HepG2 (cell line): ENCODE measurements around the gene PTPRM. TPM values are rescaled to one million over a fixed set of nuclear protein-coding genes. Genes with fewer than 3 reads are reported as not detected.

Experiments
- ATAC-seq: fragments of 200-7000 bp; cut with Tn5 transposase; 3 replicates; pipeline ENCODE4 v1.9.1; 2020; ENCODE audit warnings: mild to moderate bottlenecking, moderate library complexity
- BruUV-seq: library from RNA; stranded (reverse); fragments of 400-500 nt; replicated peaks from 2 replicates; lab custom pipeline; 2021; lab: Mats Ljungman, UMichigan
- CTCF ChIA-PET: fragments of 300-600 bp; formaldehyde crosslinking; extraction: SDS; loops from one replicate; lab custom pipeline; 2021; ENCODE audit warnings: low total read pairs, inconsistent platforms, low intra/inter-chr PET ratio; lab: Yijun Ruan, JAX
- POLR2A ChIA-PET: fragments of 350-600 bp; sonication (Branson Sonifier 250); formaldehyde crosslinking; loops from one replicate; lab custom pipeline; 2020; ENCODE audit warnings: antibody characterized with exemption, inconsistent platforms; lab: Yijun Ruan, JAX
- DNase-seq: peaks from one replicate; pipeline ENCODE4 v3.0.0-alpha.2; 2015; ENCODE audit warnings: low spot score
- FAIRE-seq: peaks from 3 replicates; lab custom pipeline; 2011; peaks lifted over from hg19 to GRCh38; lab: Jason Lieb, UNC
- H2AFZ ChIP-seq: one replicate; pipeline ENCODE4 v1.6.1; 2011; ENCODE audit warnings: low read length, inconsistent platforms
- H3K27ac ChIP-seq: fragments of 300-600 bp; 3 replicates; pipeline ENCODE4 v1.8.0; 2011; ENCODE audit warnings: mixed run types, mild to moderate bottlenecking, mixed read lengths, low read length, inconsistent platforms; ENCODE audit not compliant: insufficient read depth; ENCODE audit errors: extremely low read length
- H3K27me3 ChIP-seq, 2 experiments: fragments of 200-600 bp in 1 of 2; 2 replicates in 1 of 2; 3 replicates in 1 of 2; pipeline versions ENCODE4 v1.6.0 to v1.8.0; 2011; ENCODE audit warnings: low read length in 2 of 2, mild to moderate bottlenecking in 2 of 2, moderate library complexity in 2 of 2, inconsistent platforms in 1 of 2; ENCODE audit not compliant: insufficient read depth in 2 of 2, control insufficient read depth in 1 of 2
- H3K36me3 ChIP-seq, 2 experiments: fragments of 200-600 bp in 1 of 2; replicated peaks in 1 of 2; 2 replicates in 1 of 2; 3 replicates in 1 of 2; pipeline versions ENCODE4 v1.5.1 to v1.8.0; 2011; ENCODE audit warnings: low read length in 2 of 2, inconsistent platforms in 1 of 2; ENCODE audit not compliant: insufficient read depth in 2 of 2, control insufficient read depth in 1 of 2
- H3K4me1 ChIP-seq: 2 replicates; pipeline ENCODE4 v1.5.1; 2012; ENCODE audit warnings: low read length, inconsistent platforms; ENCODE audit not compliant: insufficient read depth
- H3K4me2 ChIP-seq: 2 replicates; pipeline ENCODE4 v1.6.0; 2011; ENCODE audit warnings: low read depth, low read length, inconsistent platforms
- H3K4me3 ChIP-seq, 3 experiments: fragments of 200-600 bp in 1 of 3; sonication (generic), shearing (Covaris generic) in 1 of 3; replicated peaks in 1 of 3; 2 replicates each; pipeline ENCODE4 v1.5.1; 2011 to 2016; ENCODE audit warnings: low read length in 3 of 3, inconsistent platforms in 2 of 3, low read depth in 2 of 3, mild to moderate bottlenecking in 2 of 3, control low read depth in 1 of 3, mixed read lengths in 1 of 3; ENCODE audit not compliant: insufficient read depth in 1 of 3
- H3K79me2 ChIP-seq: one replicate; pipeline ENCODE4 v1.6.1; 2011; ENCODE audit warnings: low read length, inconsistent platforms; ENCODE audit not compliant: insufficient read depth
- H3K9ac ChIP-seq: 2 replicates; pipeline ENCODE4 v1.6.0; 2011; ENCODE audit warnings: mild to moderate bottlenecking, low read depth, low read length, inconsistent platforms; ENCODE audit not compliant: insufficient read depth
- H3K9me3 ChIP-seq: 2 replicates; pipeline ENCODE4 v1.5.1; 2012; ENCODE audit warnings: mild to moderate bottlenecking, low read length
- H4K20me1 ChIP-seq: 2 replicates; pipeline ENCODE4 v1.6.0; 2011; ENCODE audit warnings: inconsistent platforms, mild to moderate bottlenecking, low read length, moderate library complexity; ENCODE audit not compliant: insufficient read depth
- ATRX ChIP-seq: sonication (generic); formaldehyde crosslinking; IDR thresholded peaks from 2 replicates; pipeline ENCODE4 v1.4.0; 2020; ENCODE audit warnings: missing genetic modification reagents, borderline replicate concordance
- CCDC6 ChIP-seq: sonication (generic); formaldehyde crosslinking; IDR thresholded peaks from 2 replicates; pipeline ENCODE4 v1.8.1; 2022; ENCODE audit warnings: mild to moderate bottlenecking, missing genetic modification reagents, moderate library complexity
- FOXK1 ChIP-seq: sonication (generic); formaldehyde crosslinking; IDR thresholded peaks from 2 replicates; pipeline ENCODE4 v1.4.0; 2020; ENCODE audit warnings: low read depth, missing genetic modification reagents, borderline replicate concordance
- HNRNPL ChIP-seq: fragments of 200-400 bp; formaldehyde crosslinking; IDR thresholded peaks from 2 replicates; pipeline ENCODE4 v1.6.1; 2017; ENCODE audit warnings: mild to moderate bottlenecking, low read depth, low read length
- MXD4 ChIP-seq: IDR thresholded peaks from 2 replicates; pipeline ENCODE4 v1.6.1; 2016; ENCODE audit warnings: mild to moderate bottlenecking, missing biosample characterization, missing genetic modification reagents
- NFE2L1 ChIP-seq: sonication (generic); formaldehyde crosslinking; IDR thresholded peaks from 2 replicates; pipeline ENCODE4 v1.4.0; 2020; ENCODE audit warnings: missing genetic modification reagents, mild to moderate bottlenecking, borderline replicate concordance
- SALL2 ChIP-seq: sonication (generic); formaldehyde crosslinking; IDR thresholded peaks from 2 replicates; pipeline ENCODE4 v1.8.1; 2023; ENCODE audit warnings: mild to moderate bottlenecking, missing genetic modification reagents, inconsistent platforms
- SMC3 ChIP-seq: IDR thresholded peaks from 2 replicates; pipeline ENCODE4 v1.6.1; 2011; ENCODE audit warnings: low read length, improper control_type of control experiment
- SNAPC2 ChIP-seq: sonication (generic); formaldehyde crosslinking; IDR thresholded peaks from 2 replicates; pipeline ENCODE4 v1.8.1; 2022; ENCODE audit warnings: mild to moderate bottlenecking, missing genetic modification reagents
- SRY ChIP-seq: sonication (generic); formaldehyde crosslinking; IDR thresholded peaks from 2 replicates; pipeline ENCODE4 v1.8.0; 2022; ENCODE audit warnings: mild to moderate bottlenecking, missing genetic modification reagents
- TBX2 ChIP-seq: sonication (generic); formaldehyde crosslinking; IDR thresholded peaks from 2 replicates; pipeline ENCODE4 v1.5.0; 2020; ENCODE audit warnings: missing genetic modification reagents, mild to moderate bottlenecking, borderline replicate concordance
- ZBED4 ChIP-seq: sonication (generic); formaldehyde crosslinking; IDR thresholded peaks from 2 replicates; pipeline ENCODE4 v1.4.0; 2020; ENCODE audit warnings: missing genetic modification reagents, borderline replicate concordance
- ZFP1 ChIP-seq: IDR thresholded peaks from 2 replicates; pipeline ENCODE4 v1.6.1; 2016
- ZNF142 ChIP-seq: sonication (generic); formaldehyde crosslinking; IDR thresholded peaks from 2 replicates; pipeline ENCODE4 v1.4.0; 2020; ENCODE audit warnings: missing genetic modification reagents
- ZNF431 ChIP-seq: sonication (generic); formaldehyde crosslinking; IDR thresholded peaks from 2 replicates; pipeline ENCODE4 v1.9.0; 2022; ENCODE audit warnings: missing genetic modification reagents, low read depth, mild to moderate bottlenecking, borderline replicate concordance
- ZNF510 ChIP-seq: sonication (generic); formaldehyde crosslinking; IDR thresholded peaks from 2 replicates; pipeline ENCODE4 v1.4.0; 2020; ENCODE audit warnings: low read depth, mild to moderate bottlenecking, missing genetic modification reagents
- ZNF7 ChIP-seq: IDR thresholded peaks from 2 replicates; pipeline ENCODE4 v1.6.1; 2016; ENCODE audit warnings: missing biosample characterization, missing genetic modification reagents
- WGBS: methylation state at CpG from one replicate; pipeline ENCODE4 v1.1.6; 2017; ENCODE audit warnings: low lambda C conversion rate; 5-methylcytosine and 5-hydroxymethylcytosine counted together
- in situ Hi-C: cut with HindIII; loops from 2 replicates; pipeline ENCODE4 v1.10.0; 2017; ENCODE audit warnings: low pct_unique_long_range_greater_than_20kb; ENCODE audit not compliant: extremely low pct_ligation_motif_present
- intact Hi-C: fragments of 100-400 bp; cut with micrococcal nuclease; formaldehyde crosslinking; loops from one replicate; pipeline ENCODE4 v1.10.0; 2022; ENCODE audit not compliant: unreplicated experiment
- polyA plus RNA-seq, 8 experiments: library from polyadenylated mRNA; depleted of rRNA in 3 of 8; stranded (reverse) in 7 of 8; unstranded in 1 of 8; fragments of >200 nt; fragmentation: Illumina TruSeq in 4 of 8; extraction: Trizol in 4 of 8; gene quantifications; 2 replicates each; pipeline versions ENCODE4 v1.2.1 to v1.2.3, GENCODE V29; 2011 to 2016; ENCODE audit warnings: low read depth in 4 of 8, missing spikeins in 1 of 8, mixed read lengths in 1 of 8; ENCODE audit not compliant: insufficient read depth in 1 of 8
- total RNA-seq, 5 experiments: library from RNA; depleted of rRNA; stranded (reverse); fragments of >200 nt; fragmentation: Illumina TruSeq; extraction: Trizol; gene quantifications; 2 replicates each; pipeline ENCODE4 v1.2.3, GENCODE V29; 2016; ENCODE audit warnings: low read depth in 1 of 5

Gene PTPRM
- total and polyA plus RNA-seq, 2 of the 13 experiments (the other 11 are each of a cell fraction or from before 2014, with no cell fraction given): 12.6 to 108 TPM

- Histone ChIP-seq H3K9ac (no peak overlapping the region), H3K27ac (no peak overlapping the region), H3K36me3 (no peaks in the 10 kb centered on the region), H4K20me1 (no peaks in the 10 kb centered on the region), H3K79me2 (peaks cover 16% of the 10 kb centered on the region), H3K9me3 (no peaks in the 10 kb centered on the region), H3K4me2 (no peak overlapping the region), H2AFZ (no peak overlapping the region), H3K4me3 (no peak overlapping the region), H3K4me1 (0 out of 2 replicates have a peak, but pooled peaks cover 7% of the 10 kb centered on the region), H3K27me3 (no peaks in the 10 kb centered on the region)
- ChIA-PET CTCF (no interaction called here), POLR2A (no interaction called here)
- WGBS: 90% methylated on average over 5 of the region's 5 CpGs
- intact Hi-C loops: no loop called here
- no TSS peak for BruUV-seq
- FAIRE-seq: no peak
- DNase-seq: no peak
- in situ Hi-C loops: no loop called here
- no peak for ATAC-seq
- no peak for TF ChIP-seq HNRNPL
- no peak for TF ChIP-seq ZNF142 (CRISPR knock-in tag)
- no peak for TF ChIP-seq SRY (CRISPR knock-in tag)
- TF ChIP-seq ZNF510 (CRISPR knock-in tag): no peak
- no peak for TF ChIP-seq ZFP1 (CRISPR knock-in tag)
- no peak for TF ChIP-seq ATRX
- TF ChIP-seq ZNF431 (CRISPR knock-in tag): no peak
- no peak for TF ChIP-seq SNAPC2 (CRISPR knock-in tag)
- no peak for TF ChIP-seq ZBED4
- no peak for TF ChIP-seq ZNF7 (CRISPR knock-in tag)
- no peak for TF ChIP-seq NFE2L1 (CRISPR knock-in tag)
- TF ChIP-seq MXD4: no peak
- TF ChIP-seq SMC3: no peak
- no peak for TF ChIP-seq TBX2 (CRISPR knock-in tag)
- TF ChIP-seq SALL2 (CRISPR knock-in tag): no peak
- TF ChIP-seq CCDC6 (CRISPR knock-in tag): no peak
- TF ChIP-seq FOXK1: no peak
These were observed 26.2 kb downstream of the PTPRM start for GRCh38 chr18:7593218-7593819.
